ENCODE results near the gene MAG.
"Not testable (repeated sequence)": the region's sequence is repeated elsewhere in the genome, so short reads cannot be mapped to it uniquely, and the experiment has no call there.

The MAG gene

DNA sequence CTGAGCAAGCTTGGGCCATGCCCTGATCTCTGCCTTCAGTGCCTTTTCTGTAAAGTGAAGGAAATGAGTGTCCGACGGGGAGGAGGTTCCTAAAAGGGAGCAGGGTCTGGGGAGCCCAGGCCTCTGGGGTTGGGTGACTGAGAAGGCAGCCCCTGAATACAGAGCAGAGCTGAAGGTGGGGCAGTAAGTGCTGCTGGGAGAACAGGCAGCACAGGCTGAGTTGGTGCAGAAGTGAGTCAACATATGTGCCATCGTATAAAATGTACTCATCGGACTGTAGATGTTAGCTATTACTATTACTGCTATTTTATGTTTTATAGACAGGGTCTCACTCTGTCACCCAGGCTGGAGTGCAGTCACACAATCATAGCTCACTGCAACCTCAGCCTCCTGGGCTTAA, 10.7 kb upstream of the MAG start:
- no peak for DNase-seq

DNA sequence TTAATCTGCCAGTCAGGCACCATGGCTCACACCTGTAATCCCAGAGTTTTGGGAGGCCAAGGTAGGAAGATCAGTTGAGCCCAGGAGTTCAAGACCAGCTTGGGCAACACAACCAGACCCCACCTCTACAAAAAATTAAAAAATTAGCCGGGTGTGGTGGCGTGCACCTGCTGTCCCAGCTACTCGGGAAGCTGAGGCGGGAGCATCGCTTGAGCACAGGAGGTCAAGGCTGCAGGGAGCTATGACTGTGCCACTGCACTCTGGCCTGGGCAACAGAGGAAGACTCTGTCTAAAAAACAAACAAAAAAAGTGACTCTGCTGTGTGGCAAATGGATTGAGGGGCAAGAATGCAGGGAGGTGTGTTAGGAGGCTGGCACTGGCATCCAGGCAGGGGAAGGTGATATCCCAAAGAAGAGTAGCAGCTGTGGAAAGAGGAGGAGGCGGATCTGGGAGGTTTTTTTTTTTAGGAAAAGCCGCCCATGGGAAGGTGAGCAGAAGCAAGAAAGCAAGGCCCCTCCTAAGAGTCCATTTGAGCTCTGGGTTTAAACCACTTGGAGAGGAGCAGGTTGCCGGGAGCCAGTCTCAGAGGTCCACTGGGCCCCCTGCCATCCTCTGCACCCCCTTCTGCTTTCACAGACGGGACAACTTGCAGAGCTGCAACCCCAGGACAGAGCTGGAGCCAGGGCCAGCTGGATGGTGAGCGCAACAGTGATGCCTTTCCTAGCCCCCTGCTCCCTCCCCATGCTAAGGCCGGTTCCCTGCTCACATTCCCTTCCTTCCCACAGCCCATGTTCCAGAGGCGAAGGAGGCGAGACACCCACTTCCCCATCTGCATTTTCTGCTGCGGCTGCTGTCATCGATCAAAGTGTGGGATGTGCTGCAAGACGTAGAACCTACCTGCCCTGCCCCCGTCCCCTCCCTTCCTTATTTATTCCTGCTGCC, 7.5 kb upstream of the MAG start:
- DNase-seq: no peak

DNA sequence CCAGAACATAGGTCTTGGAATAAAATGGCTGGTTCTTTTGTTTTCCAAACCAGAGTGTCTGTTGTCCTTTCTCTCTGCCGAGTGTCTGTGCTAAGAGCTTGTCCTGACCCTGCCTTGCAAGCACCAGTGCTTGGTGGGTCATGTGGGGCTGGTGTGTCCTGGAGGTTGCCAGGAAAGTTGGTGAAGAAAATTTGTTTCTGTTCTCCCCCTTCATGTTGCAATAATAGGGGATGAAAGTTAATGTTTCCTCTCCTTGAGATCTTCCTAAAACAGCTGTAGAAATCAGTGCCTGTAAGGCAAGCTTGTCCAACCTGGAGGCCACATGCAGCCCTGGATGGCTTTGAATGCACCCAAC, 6.9 kb upstream of the MAG start:
- no peak for DNase-seq

DNA sequence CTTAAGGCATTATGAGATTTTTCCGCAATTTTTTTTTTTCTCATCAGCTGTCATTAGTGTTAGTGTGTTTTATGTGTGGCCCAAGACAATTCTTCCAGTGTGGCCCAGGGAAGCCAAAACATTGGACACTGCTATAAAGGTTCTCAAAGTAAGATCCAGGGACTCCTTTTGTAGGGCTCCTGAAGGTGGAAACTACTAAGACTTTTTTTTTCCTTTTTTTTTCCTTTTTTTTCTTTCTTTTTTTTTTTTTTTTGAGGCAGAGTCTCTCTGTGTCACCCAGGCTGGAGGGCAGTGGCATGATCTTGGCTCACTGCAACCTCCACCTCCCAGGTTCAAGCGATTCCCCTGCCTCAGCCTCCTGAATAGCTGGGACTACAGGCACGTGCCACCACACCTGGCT, 6.5 kb upstream of the MAG start:
- not testable (repeated sequence) for DNase-seq

DNA sequence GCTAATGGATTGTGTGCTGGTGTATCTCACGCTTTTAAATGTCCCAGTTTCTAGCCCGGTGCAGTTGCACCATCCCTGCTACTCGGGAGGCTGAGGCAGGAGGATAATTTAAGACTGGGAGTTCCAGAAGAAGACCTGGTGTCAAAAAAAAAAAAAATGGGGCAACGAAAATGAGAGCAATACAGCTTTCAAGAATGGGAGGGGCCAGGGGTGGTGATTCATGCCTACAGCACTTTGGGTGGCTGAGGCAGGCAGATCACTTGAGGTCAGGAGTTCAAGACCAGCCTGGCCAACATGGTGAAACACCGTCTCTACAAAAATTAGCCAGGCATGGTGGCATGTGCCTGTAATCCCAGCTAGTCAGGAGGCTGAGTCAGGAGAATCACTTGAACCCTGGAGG, 5.9 kb upstream of the MAG start:
- DNase-seq: not testable (repeated sequence)

DNA sequence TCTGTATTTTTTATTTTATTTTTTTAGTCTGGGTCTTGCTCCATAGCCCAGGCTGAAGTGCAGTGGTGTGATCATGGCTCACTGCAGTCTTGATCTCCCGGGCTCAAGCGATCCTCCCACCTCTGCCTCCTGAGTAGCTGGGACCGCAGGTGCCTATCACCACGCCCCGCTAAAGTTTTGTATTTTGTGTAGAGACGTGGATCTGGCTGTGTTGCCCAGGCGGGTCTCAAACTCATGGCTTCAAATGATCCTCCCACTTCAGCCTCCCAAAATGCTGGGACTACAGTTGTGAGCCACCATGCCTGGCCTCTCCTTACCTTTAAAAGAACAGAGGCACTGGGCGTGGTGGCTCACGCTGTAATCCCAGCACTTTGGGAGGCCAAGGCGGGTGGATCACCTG, 4.2 kb upstream of the MAG start:
- no peak for DNase-seq

DNA sequence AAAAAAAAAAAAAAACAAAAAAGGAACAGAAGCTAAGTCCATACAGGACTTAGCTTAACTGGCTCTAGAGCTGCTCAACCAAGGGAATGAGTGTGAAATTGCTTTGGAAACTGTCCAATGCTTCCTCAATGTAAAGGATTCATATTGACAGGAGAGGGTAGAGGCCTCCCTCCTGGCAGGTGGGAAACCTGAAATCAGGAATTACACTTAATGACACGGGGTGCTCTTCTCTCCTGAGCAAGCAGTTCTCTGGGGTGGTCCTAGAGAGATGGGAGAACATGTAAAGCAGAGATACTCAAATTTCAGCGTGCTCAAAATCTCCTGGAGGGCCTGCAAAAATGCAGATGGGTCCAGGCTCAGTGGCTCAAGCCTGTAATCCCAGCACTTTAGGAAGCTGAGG, 3.6 kb upstream of the MAG start:
- DNase-seq: no peak

DNA sequence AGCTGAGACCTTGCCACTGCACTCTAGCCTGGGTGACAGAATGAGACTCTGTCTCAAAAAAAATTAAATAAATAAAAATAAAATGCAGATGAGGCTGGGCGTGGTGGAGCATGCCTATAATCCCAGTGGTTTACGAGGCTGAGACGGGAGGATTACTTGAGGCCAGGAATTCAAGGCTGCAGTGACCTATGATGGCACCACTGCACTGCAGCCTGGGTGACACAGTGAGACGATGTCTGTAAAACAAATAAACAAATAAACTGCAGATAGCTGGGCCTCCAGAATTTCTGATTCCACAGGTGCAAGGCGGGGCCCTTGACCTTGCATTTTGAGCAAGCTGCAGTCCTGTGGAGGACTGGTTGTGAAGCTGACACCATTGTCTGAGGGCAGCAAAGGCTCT, 3.1 kb upstream of the MAG start:
- no peak for DNase-seq

DNA sequence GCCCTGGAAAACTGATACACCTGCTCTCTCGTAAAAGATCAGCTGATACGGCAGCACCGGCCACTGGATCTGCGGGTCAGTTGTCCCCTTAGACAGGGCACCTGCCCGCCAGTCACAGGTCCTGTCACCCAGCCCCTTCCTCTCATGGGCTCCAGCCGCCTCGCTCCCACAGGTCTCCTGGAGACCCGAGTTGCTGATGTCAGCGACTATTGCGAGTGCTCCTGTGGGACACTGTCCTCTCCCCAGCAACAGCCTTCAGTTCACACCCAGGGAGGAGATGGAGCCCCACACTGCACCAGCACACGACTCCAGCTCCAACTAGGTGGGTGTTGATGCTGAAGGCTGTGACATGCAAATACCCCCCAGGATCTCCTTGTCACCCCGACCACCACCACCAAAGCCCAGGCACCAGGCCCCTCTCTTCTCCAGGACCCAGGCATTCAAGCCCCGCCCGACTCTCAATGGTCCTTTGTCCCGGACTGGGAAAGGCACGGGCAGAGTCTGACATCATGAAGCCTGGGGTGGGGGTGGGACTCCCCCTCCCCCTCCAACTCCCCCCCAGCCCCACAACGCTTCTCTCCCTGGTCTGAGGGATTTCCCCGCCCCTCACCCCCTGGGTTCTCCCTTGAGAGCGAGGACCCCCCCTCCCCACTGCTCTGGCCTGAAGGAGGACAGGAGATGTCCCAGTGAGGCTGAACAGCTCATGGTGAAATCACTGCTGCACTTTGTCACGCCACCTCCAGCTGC, 1.4 kb upstream of the MAG start:
- no peak for DNase-seq

DNA sequence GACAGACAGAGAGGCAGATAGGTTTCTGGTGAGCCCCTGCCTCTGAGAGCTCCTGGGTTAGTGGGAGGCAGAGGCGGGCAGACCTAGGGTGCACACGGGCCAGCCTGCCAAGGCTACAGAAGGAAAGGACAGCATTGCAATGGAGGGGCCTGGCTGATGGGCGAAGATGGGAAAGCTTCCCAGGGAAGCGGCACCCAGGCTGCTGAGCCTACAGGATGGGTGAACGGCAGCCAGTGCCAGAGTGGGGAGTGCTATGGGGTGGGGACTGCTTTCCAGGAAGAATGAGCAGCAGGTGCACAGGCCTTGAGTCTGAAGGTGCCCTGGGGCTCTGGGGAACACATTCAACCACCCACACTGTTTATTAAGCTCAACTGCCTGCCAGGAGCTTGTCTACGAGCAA, 702 bp upstream of the MAG start:
- DNase-seq: no peak

DNA sequence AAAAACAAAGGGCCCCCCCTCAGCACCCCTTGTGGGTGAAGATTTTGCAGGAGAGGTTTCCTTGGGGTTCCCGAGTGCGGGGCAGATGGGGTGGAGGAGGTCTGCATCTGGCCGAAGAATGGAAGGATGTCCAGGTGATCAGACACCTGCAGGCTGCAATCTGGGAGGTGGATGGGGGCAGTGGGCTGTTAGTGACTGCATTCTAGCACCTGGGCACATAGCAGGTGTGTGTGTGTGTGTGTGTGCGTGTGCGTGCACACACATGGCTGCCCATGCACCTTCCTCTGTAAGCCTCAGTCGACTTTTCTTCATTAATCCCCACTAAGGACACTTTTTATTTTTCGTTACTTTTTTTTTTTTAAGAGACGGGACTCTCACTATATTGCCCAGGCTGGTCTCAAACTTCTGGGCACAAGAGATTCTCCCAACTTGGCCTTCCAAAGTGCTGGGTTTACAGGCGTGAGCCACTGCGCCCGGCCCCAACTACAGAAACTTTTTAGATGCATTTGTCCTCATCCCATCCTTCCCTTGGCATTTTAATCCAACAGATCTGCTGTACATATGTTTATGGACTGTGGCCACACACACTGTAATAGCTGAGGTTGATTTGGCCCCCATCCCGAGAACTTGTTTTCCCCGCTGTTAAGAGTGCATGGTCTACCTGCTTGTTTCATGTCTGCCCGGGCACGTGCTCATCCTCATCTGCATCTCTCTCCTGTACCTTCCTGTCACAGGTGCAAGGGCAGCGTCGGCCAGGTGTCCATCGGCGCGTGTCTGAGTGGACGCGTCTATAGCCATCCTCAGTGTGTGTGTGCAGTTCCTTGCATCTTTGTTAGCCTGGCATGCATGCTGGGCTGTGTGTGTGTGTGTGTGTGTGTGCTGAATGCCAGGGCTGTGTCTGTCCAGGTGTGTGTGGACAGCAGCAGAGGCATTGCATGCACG, 731 bp downstream of the MAG start:
- DNase-seq: no peak

DNA sequence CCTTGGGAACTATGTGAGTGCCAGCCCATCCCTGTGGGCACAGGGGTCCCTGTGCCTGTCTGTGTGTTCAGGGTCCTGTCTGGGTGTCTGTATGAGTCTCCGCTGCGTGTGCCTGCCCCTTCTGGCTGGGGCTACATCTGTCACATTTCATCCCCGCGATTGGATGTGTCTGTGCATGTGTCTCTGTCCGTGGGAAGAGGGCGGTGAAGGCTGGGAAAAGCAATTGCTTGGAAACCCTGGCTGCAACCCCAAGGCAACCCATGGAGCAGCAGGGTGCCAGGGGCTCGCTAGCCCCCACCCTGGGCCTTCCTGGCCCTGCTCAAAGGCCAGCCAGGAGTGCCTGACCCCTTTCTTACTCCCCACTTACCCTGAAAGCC, 1.4 kb downstream of the MAG start:
- no peak for DNase-seq

DNA sequence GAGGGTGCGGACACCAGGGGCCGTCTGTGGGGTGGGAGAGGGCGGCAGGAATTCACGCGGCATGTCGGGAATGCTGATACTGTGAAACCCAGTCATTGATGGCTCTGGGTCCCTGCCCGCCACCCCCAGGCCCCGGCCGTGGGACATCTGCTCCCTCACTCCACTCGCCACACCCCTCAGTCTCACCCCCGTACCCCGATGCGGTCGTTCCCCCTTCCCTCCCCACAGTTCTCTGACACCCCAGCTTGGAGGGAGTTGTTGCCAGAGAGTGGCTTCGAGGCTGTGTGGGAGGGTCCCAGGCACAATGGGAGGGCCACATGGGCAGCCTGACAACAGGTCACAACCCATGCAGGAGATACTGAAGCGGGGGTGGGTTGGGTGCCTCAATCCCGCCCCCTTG, 1.8 kb downstream of the MAG start:
- no peak for DNase-seq

DNA sequence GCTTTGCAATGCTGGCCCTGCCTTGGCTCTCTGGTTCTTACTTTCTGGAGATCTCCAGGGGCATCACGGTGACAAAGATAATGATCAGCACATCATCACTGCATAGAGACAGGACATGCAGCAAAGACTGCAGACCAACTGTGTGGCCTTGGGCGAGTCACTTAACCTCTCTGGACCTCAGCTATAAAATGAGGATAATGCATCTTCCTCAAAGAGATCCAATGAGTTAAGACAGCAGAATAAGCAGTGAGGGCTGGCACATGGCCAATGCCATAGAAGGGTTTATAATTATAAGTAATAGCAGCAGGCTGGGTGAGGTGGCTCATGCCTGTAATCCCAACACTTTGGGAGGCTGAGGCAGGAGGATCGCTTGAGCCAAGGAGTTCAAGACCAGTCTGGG, 2.4 kb downstream of the MAG start:
- DNase-seq: no peak

DNA sequence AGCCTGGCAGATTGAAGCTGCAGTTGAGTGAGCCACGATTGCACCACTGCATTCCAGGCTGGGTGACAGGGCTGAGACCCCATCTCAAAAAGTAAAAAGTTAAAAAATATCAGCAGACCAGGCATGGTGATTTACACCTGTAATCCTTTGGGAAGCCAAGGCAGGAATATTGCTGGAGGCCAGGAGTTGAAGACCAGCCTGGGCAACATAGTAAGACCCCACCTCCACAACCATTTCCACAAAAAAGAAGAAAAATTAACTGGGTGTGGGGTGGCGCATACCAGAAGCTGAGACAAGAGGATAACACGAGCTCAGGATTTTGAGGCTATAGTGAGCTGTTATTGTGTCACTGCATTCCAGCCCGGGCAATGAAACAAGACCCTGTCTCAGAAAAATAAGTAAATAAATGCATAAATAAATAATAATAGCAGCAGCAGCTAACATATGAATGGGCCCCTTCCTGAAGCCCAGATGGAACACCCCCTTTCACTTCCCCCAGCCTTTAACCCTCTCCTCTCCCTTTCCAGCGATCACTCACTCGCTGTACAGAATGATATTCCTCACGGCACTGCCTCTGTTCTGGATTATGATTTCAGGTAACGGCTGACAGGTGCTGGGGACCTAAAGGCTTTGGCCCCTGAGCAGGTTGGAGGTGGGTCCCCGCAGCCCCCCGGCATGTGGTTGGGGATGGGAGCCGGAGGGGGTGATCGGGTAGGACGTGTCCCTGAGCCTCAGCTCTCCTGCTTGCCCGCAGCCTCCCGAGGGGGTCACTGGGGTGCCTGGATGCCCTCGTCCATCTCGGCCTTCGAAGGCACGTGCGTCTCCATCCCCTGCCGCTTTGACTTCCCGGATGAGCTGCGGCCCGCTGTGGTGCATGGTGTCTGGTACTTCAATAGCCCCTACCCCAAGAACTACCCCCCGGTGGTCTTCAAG, 3.2 kb downstream of the MAG start:
- DNase-seq: no peak

DNA sequence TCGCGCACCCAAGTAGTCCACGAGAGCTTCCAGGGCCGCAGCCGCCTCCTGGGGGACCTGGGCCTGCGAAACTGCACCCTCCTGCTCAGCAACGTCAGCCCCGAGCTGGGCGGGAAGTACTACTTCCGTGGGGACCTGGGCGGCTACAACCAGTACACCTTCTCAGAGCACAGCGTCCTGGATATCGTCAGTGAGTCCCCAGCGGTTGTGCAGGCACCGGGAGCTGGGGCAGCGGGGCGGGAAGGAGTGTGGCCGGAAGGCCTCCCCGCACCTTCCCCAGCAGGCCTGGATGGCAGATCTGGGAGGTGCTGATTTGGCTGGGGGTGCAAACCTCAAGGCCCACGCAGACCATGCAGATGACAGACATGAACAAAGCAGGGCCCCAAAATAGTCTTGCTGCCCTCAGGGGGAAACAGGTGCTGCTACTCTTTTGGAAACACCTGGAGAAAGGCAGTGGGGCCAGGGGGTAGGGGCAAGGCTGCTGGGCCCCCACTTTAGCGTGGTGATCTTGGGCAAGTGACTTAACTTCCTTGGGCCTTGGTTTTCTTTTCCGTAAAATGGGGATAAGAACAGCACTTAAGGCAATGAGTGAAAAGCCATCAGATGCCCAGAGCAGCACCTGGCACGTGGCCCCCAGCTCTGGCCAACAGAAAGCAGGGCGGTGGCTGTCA, 4.0 kb downstream of the MAG start:
- DNase-seq: no peak

DNA sequence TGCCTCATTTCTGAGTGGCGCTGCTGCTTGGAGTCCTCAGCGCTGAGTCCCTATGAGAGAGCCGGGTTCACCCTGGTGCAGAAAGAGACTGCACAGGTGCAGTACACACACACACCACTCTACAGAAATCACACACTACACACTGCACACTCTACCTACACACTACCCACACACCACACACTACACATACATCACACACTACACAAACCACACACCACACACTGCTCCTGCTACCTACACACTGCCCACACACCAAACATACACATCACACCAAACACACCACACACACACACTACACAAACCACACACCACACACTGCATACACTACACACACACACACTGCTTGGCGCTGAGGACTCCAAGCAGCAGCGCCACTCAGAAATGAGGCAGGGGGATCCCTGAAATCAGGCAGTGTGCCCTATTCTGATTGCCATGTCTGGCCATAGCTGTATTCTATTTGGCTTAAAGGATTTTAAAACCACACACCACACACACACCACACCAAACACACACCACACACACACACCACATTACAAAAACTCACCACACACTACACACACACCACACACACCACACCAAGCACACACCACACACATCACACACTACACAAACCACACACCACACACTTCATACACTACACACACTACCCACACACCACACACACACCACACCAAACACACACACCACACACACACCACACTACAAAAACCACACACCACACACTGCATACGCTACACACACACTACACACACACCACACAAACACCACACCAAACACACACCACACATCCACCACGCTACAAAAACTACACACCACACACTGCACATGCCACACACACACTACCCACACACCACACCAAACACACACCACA, 4.9 kb downstream of the MAG start:
- DNase-seq: no peak

DNA sequence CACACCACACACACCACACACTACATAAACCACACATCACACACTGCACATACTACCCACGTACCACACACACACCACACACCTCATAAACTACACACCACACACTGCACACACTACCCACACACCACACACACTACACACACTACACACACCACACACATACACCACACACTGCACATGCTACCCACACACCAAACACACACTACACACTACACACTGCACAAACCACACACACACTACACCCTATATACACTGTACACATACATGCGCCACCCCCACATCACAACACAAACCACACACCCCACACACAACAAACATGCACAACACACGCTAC, 5.5 kb downstream of the MAG start:
- DNase-seq: no peak

DNA sequence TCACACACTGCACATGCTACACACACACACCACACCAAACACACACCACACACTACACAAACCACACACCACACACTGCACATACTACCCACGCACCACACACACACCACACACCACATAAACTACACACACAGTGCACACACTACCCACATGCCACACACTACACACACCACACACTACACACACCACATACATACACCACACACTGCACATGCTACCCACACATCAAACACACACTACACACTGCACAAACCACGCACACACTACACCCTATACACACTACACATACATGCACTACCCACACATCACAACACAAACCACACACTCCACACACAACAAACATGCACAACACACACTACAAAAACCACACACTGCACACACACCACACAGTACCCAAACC, 6.0 kb downstream of the MAG start:
- DNase-seq: no peak

DNA sequence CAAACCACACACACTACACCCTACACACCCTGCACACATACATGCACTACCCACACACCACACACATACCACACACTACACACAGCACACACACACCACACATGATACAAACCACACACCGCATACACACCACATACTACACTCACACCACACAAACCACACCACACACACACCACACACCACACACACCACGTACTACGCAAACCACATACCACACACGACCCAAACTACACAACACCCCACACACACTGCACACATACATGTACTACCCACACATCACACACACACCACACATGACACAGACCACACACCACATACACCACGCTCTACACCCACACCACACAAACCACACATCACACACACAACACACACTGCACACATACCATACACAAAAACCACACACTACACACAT, 6.6 kb downstream of the MAG start:
- DNase-seq: no peak
